ENCODE results near the gene LTC4S.

The LTC4S gene

GRCh38 chr5:179806250-179807048 lies 12.7 kb downstream of the LTC4S start, which contains the start of gene MGAT4B:
Gene MGAT4B (minus strand): TSS chr5:179806866. CDS start chr5:179806583, 283 bp downstream.
- peak within 1 kb of the TSS; percentile 62 for H3K4me3 ChIP-seq (ENCODE audit: low read depth, low read length)

- H3K4me3 ChIP-seq (ENCODE audit: low read depth, low read length): no peak overlapping the region
Observed at GRCh38 chr5:179812135-179812825, 18.5 kb downstream of the LTC4S start.

- no peak overlapping the region for H3K4me3 ChIP-seq (ENCODE audit: low read depth, low read length)
Observed at GRCh38 chr5:179812997-179813607, 19.3 kb downstream of the LTC4S start.

GRCh38 chr5:179814090-179814489 lies 20.3 kb downstream of the LTC4S start:
- H3K4me3 ChIP-seq (ENCODE audit: low read depth, low read length): no peak overlapping the region

GRCh38 chr5:179815491-179816249 lies 21.9 kb downstream of the LTC4S start:
- no peak overlapping the region for H3K4me3 ChIP-seq (ENCODE audit: low read depth, low read length)

GRCh38 chr5:179816401-179816795 lies 22.6 kb downstream of the LTC4S start:
- peak overlapping the region; percentile 35 for H3K4me3 ChIP-seq (ENCODE audit: low read depth, low read length)

GRCh38 chr5:179816796-179817469 lies 23.1 kb downstream of the LTC4S start:
- H3K4me3 ChIP-seq (ENCODE audit: low read depth, low read length): peak overlapping the region; percentile 35

GRCh38 chr5:179817470-179817840 lies 23.7 kb downstream of the LTC4S start:
- H3K4me3 ChIP-seq (ENCODE audit: low read depth, low read length): no peak overlapping the region

GRCh38 chr5:179817890-179818745 lies 24.3 kb downstream of the LTC4S start:
- no peak overlapping the region for H3K4me3 ChIP-seq (ENCODE audit: low read depth, low read length)

GRCh38 chr5:179818746-179819295 lies 25.0 kb downstream of the LTC4S start:
- H3K4me3 ChIP-seq (ENCODE audit: low read depth, low read length): no peak overlapping the region

- H3K4me3 ChIP-seq (ENCODE audit: low read depth, low read length): no peak overlapping the region
Observed at GRCh38 chr5:179819296-179820126, 25.7 kb downstream of the LTC4S start.

- H3K4me3 ChIP-seq (ENCODE audit: low read depth, low read length): no peak overlapping the region
Observed at GRCh38 chr5:179820127-179820482, 26.3 kb downstream of the LTC4S start.

GRCh38 chr5:179820483-179821297 lies 26.9 kb downstream of the LTC4S start, which contains the start of gene SQSTM1:
Gene SQSTM1 (plus strand): TSS chr5:179820905. CDS start chr5:179820937, 32 bp downstream.
- peak within 1 kb of the TSS; percentile 83 for H3K4me3 ChIP-seq (ENCODE audit: low read depth, low read length)

GRCh38 chr5:179821298-179822058 lies 27.7 kb downstream of the LTC4S start:
- peak overlapping the region; percentile 83 for H3K4me3 ChIP-seq (ENCODE audit: low read depth, low read length)

- peak overlapping the region; percentile 83 for H3K4me3 ChIP-seq (ENCODE audit: low read depth, low read length)
Observed at GRCh38 chr5:179822059-179822432, 28.3 kb downstream of the LTC4S start.

- H3K4me3 ChIP-seq (ENCODE audit: low read depth, low read length): peak overlapping the region; percentile 14
Observed at GRCh38 chr5:179822444-179822990, 28.7 kb downstream of the LTC4S start.

Data from iPS-11a (cell line).